AG04450 (cell line): ENCODE results near the gene HSD17B12. TPM values are rescaled to one million over a fixed set of nuclear protein-coding genes. Genes with fewer than 3 reads are reported as not detected.

Experiments
- CTCF ChIA-PET: fragments of 300-600, 350-600 bp; formaldehyde crosslinking; extraction: SDS; loops from one replicate; lab custom pipeline; 2022; ENCODE audit warnings: antibody characterized with exemption, inconsistent platforms; lab: Charles Lee
- POLR2A ChIA-PET: fragments of 350-600 bp; formaldehyde crosslinking; extraction: SDS; loops from one replicate; lab custom pipeline; 2021; ENCODE audit warnings: antibody characterized with exemption, inconsistent platforms; lab: Yijun Ruan, JAX
- DNase-seq: peaks from one replicate; pipeline ENCODE4 v3.0.0-alpha.2; 2011; ENCODE audit warnings: low read depth, low spot score
- H3K27ac ChIP-seq: one replicate; pipeline ENCODE4 v1.5.1; 2012; ENCODE audit warnings: low read depth, low read length, control low read depth
- H3K27me3 ChIP-seq: one replicate; pipeline ENCODE4 v1.6.0; 2012; ENCODE audit warnings: low read length; ENCODE audit not compliant: control insufficient read depth, insufficient read depth
- H3K4me3 ChIP-seq: 2 replicates; pipeline ENCODE4 v1.5.1; 2011; ENCODE audit warnings: mild to moderate bottlenecking, low read depth, low read length, control low read depth
- H3K9me3 ChIP-seq: 2 replicates; pipeline ENCODE4 v1.5.1; 2012; ENCODE audit warnings: low read length; ENCODE audit not compliant: control insufficient read depth, insufficient read depth
- CTCF ChIP-seq: IDR thresholded peaks from 2 replicates; pipeline ENCODE4 v1.5.1; 2011; ENCODE audit warnings: low read depth, low read length, control low read depth, inconsistent platforms
- polyA plus RNA-seq: library from polyadenylated mRNA; depleted of rRNA; stranded (reverse); fragments of >200 nt; gene quantifications from 2 replicates; pipeline ENCODE4 v1.2.3, GENCODE V29; 2011

The HSD17B12 gene
- polyA plus RNA-seq, 1 experiment: 59.3 TPM

GRCh38 chr11:43894546-43894945 is 214.0 kb downstream of the HSD17B12 start:
- Histone ChIP-seq H3K27ac (no peak overlapping the region), H3K27me3 (no peaks in the 10 kb centered on the region), H3K9me3 (no peaks in the 10 kb centered on the region; the same call in 1 of the 2 replicates), H3K4me3 (no peak overlapping the region)
- no peak for TF ChIP-seq CTCF
- no peak for DNase-seq
- CTCF ChIA-PET: interaction anchor here (0.5 to 1.6 kb wide), 2 partner anchors 144 to 155 kb away, joined by 3 to 5 read pairs; no protein-coding TSS in a partner anchor
- POLR2A ChIA-PET: no interaction called here

- no peak for DNase-seq
- Histone ChIP-seq H3K9me3 (no peaks in the 10 kb centered on the region; the same call in 1 of the 2 replicates), H3K27ac (no peak overlapping the region), H3K4me3 (no peak overlapping the region), H3K27me3 (no peaks in the 10 kb centered on the region)
- CTCF ChIA-PET: interaction anchor here (1.6 kb wide), 1 partner anchor 143 kb away, joined by 5 read pairs; no protein-coding TSS in a partner anchor
- POLR2A ChIA-PET: no interaction called here
- TF ChIP-seq CTCF: no peak
Measured at GRCh38 chr11:43895601-43896000, 215.1 kb downstream of the HSD17B12 start.

GRCh38 chr11:43898574-43898973 is 218.0 kb downstream of the HSD17B12 start:
- ChIA-PET POLR2A (no interaction called here), CTCF (interaction anchor here (2.4 kb wide), 1 partner anchor 9 kb away, joined by 14 read pairs; no protein-coding TSS in a partner anchor)

GRCh38 chr11:43899094-43899493 is 218.6 kb downstream of the HSD17B12 start:
- ChIA-PET POLR2A (no interaction called here), CTCF (interaction anchor here (2.4 kb wide), 1 partner anchor 9 kb away, joined by 14 read pairs; no protein-coding TSS in a partner anchor)
- no peak for DNase-seq
- H3K27ac ChIP-seq: no peak overlapping the region
- no peaks in the 10 kb centered on the region; the same call in 1 of the 2 replicates for H3K9me3 ChIP-seq
- TF ChIP-seq CTCF: no peak
- no peak overlapping the region for H3K4me3 ChIP-seq
- no peaks in the 10 kb centered on the region for H3K27me3 ChIP-seq

More at GRCh38 chr11:43898574-43898973, 218.0 kb downstream of the HSD17B12 start:
- Histone ChIP-seq H3K27ac (no peak overlapping the region), H3K27me3 (no peaks in the 10 kb centered on the region), H3K9me3 (no peaks in the 10 kb centered on the region; the same call in 1 of the 2 replicates), H3K4me3 (no peak overlapping the region)
- TF ChIP-seq CTCF: no peak
- DNase-seq: no peak

GRCh38 chr11:43901551-43901950 is 221.0 kb downstream of the HSD17B12 start:
- DNase-seq: no peak
- no peaks in the 10 kb centered on the region; the same call in 1 of the 2 replicates for H3K9me3 ChIP-seq
- H3K27me3 ChIP-seq: no peaks in the 10 kb centered on the region
- no peak for TF ChIP-seq CTCF
- CTCF ChIA-PET: no interaction called here
- H3K27ac ChIP-seq: no peak overlapping the region
- H3K4me3 ChIP-seq: no peak overlapping the region
- POLR2A ChIA-PET: no interaction called here
